Upper lobe of left lung (tissue), 6 donors: ENCODE measurements around the gene RAB34. TPM values are rescaled to one million over a fixed set of nuclear protein-coding genes. Genes with fewer than 3 reads are reported as not detected.
"Not testable (repeated sequence)": the region's sequence is repeated elsewhere in the genome, so short reads cannot be mapped to it uniquely, and the experiment has no call there.

ENCODE experiments used
- ATAC-seq, 2 donors: fragments of 200-7000 bp; cut with Tn5 transposase; one replicate each; pipeline ENCODE4 v1.9.1; 2022; ENCODE audit warnings: mild to moderate bottlenecking in 2 of 2, moderate library complexity in 2 of 2; ENCODE audit not compliant: low FRiP score in 2 of 2
- DNase-seq, 2 donors: peaks; one replicate each; pipeline ENCODE4 v3.0.0-alpha.2; 2019 to 2020
- H3K27ac ChIP-seq, 4 donors: fragments of 200-600 bp; sonication (generic); one replicate each; pipeline ENCODE4 v1.5.1; 2016 to 2019
- H3K27me3 ChIP-seq, 4 donors: fragments of 200-600 bp; sonication (generic); one replicate each; pipeline ENCODE4 v1.5.1; 2017 to 2019
- H3K36me3 ChIP-seq, 4 donors: fragments of 200-600 bp; sonication (generic); one replicate each; pipeline ENCODE4 v1.5.1; 2016 to 2019
- H3K4me1 ChIP-seq, 4 donors: fragments of 200-600 bp; sonication (generic); one replicate each; pipeline ENCODE4 v1.5.1; 2018 to 2019
- H3K4me3 ChIP-seq, 4 donors: fragments of 200-600 bp; sonication (generic); one replicate each; pipeline ENCODE4 v1.5.1; 2017 to 2019; ENCODE audit warnings: mild to moderate bottlenecking in 2 of 4, moderate library complexity in 1 of 4
- H3K9me3 ChIP-seq, 4 donors: fragments of 200-600 bp; sonication (generic); one replicate each; pipeline ENCODE4 v1.5.1; 2018 to 2019
- CTCF ChIP-seq, 6 experiments: fragments of 450-650 bp in 4 of 6; fragments of 200-600 bp in 2 of 6; sonication (generic) in 2 of 6; IDR thresholded peaks; one replicate each; pipeline ENCODE4 v1.5.1; 2016 to 2019; ENCODE audit warnings: antibody characterized with exemption in 6 of 6
- EP300 ChIP-seq, 4 donors: sonication (generic); formaldehyde crosslinking; IDR thresholded peaks; one replicate each; pipeline ENCODE4 v1.5.1; 2017; ENCODE audit warnings: antibody characterized with exemption in 4 of 4, control low read depth in 2 of 4
- POLR2A ChIP-seq, 4 donors: fragments of 450-650 bp; IDR thresholded peaks; one replicate each; pipeline ENCODE4 v1.5.1; 2016 to 2017; ENCODE audit warnings: antibody characterized with exemption in 4 of 4, mild to moderate bottlenecking in 2 of 4
- POLR2AphosphoS5 ChIP-seq, 2 donors: sonication (generic); formaldehyde crosslinking; IDR thresholded peaks; one replicate each; pipeline ENCODE4 v1.5.1; 2017; ENCODE audit warnings: antibody characterized with exemption in 2 of 2
- WGBS, 2 donors: methylation state at CpG; one replicate each; pipeline ENCODE4 v1.1.5; 2017 to 2018; 5-methylcytosine and 5-hydroxymethylcytosine counted together
- total RNA-seq, 6 donors: library from RNA; depleted of rRNA in 4 of 6; stranded (reverse); fragments of >200 nt in 4 of 6; gene quantifications; one replicate each; pipeline versions ENCODE4 v1.1.0 to v1.2.1, GENCODE V29; 2016 to 2021
- donor health status: DM: no; HTN: no; CAD: no; lungs with moderate emphysema.
- donor health status: DM: no; HTN: yes; CAD: no; lungs with severe emphysema.

The RAB34 gene
- total RNA-seq, 6 donors from 2014 or later: 69.5 to 123 (median 85.5) TPM

DNA sequence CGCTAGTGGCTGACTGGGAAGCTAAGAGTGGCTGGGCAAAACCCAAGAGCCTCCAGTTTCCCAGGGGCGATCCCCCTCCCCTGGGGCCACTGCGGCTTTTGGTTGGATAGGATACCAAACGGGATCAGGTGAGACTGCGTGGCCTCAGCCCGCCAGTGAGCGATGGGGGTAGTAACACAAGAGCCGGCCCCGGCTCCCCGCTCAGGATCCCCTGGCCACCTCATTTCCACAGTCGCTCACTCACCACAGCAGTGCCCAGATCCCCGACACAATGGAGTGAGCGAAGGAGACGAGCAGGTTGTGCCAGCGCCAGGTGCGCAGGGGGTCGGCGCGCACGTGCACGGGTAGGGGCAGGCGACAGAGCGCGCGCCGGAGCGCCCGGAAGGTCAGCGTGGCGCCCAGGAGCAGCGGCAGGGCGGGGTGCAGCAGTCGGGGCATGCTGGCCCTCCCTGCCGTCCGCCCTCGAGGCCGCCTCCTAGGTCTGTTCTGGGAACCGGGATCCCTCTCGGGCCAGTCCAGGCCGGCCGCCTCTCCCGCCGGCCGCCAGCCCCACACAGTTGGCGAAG is 8.1 kb upstream of the RAB34 start:
- WGBS, 2 donors: 8% methylated on average over 2 to 22 of the region's 45 CpGs
- Histone ChIP-seq H3K36me3 (peaks cover 10 to 42% (median 33%) of the 10 kb centered on the region in 4 donors), H3K4me3 (peak overlapping the region; percentile 62 to 80 (median 73)), H3K27ac (peak overlapping the region; percentile 80 to 96 (median 95)), H3K9me3 (no peaks in the 10 kb centered on the region), H3K27me3 (no peaks in the 10 kb centered on the region), H3K4me1 (peaks cover 48 to 79% (median 65%) of the 10 kb centered on the region in 4 donors)
- DNase-seq (peak in 1 of 2 donors; percentile 75), ATAC-seq (no peak)
- TF ChIP-seq EP300 (IDR thresholded peaks at IDR 0.05) (peak in 1 of 4 donors; percentile 4), CTCF (IDR thresholded peaks at IDR 0.05) (peak in 1 of 6 experiments; percentile 30), POLR2A (IDR thresholded peaks at IDR 0.05) (peak in 2 of 4 donors; percentile 60 to 76), POLR2AphosphoS5 (IDR thresholded peaks at IDR 0.05) (peak; percentile 28 to 29)

GRCh38 chr17:28725166-28725659 is 7.5 kb upstream of the RAB34 start:
- TF ChIP-seq POLR2AphosphoS5 (IDR thresholded peaks at IDR 0.05) (peak in 1 of 2 donors; percentile 41), CTCF (IDR thresholded peaks at IDR 0.05) (no peak)
- ATAC-seq: no peak
- Histone ChIP-seq H3K9me3 (no peaks in the 10 kb centered on the region), H3K4me1 (peaks cover 53 to 84% (median 69%) of the 10 kb centered on the region in 4 donors), H3K27me3 (no peaks in the 10 kb centered on the region), H3K4me3 (peak overlapping the region in 3 of 4 donors; percentile 62 to 75 (median 71)), H3K36me3 (peaks cover 10 to 44% (median 33%) of the 10 kb centered on the region in 4 donors), H3K27ac (peak overlapping the region; percentile 80 to 96 (median 95))
- DNase-seq: no peak
- 33 to 48% methylated on average over 16 to 20 of the region's 20 CpGs for WGBS, 2 donors

DNA sequence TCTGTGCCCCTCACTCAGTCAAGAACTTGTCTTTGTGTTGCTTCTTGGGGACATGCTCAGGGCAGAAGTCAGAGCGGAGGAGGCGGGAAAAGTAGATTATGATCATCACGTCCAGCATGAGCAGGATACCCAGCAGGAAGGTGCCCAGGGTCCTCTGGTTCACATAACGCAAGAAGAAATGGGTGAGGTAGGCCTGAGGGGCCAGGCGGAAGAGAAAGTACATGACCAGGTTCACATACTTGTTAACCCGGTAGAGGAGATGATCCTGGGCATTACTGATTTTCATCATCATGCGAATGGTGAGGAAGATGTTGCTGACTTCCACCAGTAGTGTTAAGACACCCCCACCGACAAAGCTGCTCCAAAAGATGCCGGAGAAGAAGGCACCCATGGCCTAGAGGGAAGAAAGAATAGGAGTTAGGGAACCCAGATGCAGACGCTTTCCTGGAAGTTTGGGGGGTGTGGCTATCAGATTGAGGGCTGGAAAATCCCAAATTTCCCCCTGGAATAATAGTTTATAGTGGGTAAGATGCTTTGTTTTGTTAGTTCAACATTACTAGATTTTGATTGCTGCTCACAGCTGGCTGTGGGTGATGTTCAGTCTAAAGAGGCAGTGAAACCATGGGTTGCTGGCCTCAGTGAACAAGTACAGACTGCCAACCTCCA is 7.0 kb upstream of the RAB34 start:
- H3K4me3 ChIP-seq: peak overlapping the region in 3 of 4 donors; percentile 62 to 75 (median 71)
- peak overlapping the region in 2 of 4 donors; percentile 95 to 96 for H3K27ac ChIP-seq
- 79 to 86% methylated on average over 10 of the region's 10 CpGs for WGBS, 2 donors
- no peaks in the 10 kb centered on the region for H3K27me3 ChIP-seq
- H3K36me3 ChIP-seq: peaks cover 10 to 44% (median 33%) of the 10 kb centered on the region in 4 donors
- no peak for ATAC-seq
- H3K9me3 ChIP-seq: no peaks in the 10 kb centered on the region
- TF ChIP-seq POLR2A (IDR thresholded peaks at IDR 0.05) (no peak), CTCF (IDR thresholded peaks at IDR 0.05) (no peak), EP300 (IDR thresholded peaks at IDR 0.05) (no peak), POLR2AphosphoS5 (IDR thresholded peaks at IDR 0.05) (no peak)
- no peak for DNase-seq
- H3K4me1 ChIP-seq: peaks cover 53 to 86% (median 69%) of the 10 kb centered on the region in 4 donors

GRCh38 chr17:28723836-28724499 is 6.3 kb upstream of the RAB34 start:
- DNase-seq: peak in 1 of 2 donors; percentile 71
- H3K27ac ChIP-seq: peak overlapping the region in 2 of 4 donors; percentile 52 to 96
- peaks cover 10 to 44% (median 33%) of the 10 kb centered on the region in 4 donors for H3K36me3 ChIP-seq
- H3K4me3 ChIP-seq: peak overlapping the region in 1 of 4 donors; percentile 75
- 70 to 76% methylated on average over 4 of the region's 4 CpGs for WGBS, 2 donors
- TF ChIP-seq POLR2AphosphoS5 (IDR thresholded peaks at IDR 0.05) (peak; percentile 48 to 59), POLR2A (IDR thresholded peaks at IDR 0.05) (peak in 1 of 4 donors; percentile 45), EP300 (IDR thresholded peaks at IDR 0.05) (peak in 1 of 4 donors; percentile 40)
- not testable (repeated sequence) for H3K27me3 ChIP-seq, H3K9me3 ChIP-seq, ATAC-seq
- H3K4me1 ChIP-seq: peaks cover 49 to 84% (median 70%) of the 10 kb centered on the region in 4 donors
